ENCODE results near the gene C1QL2.

DNA sequence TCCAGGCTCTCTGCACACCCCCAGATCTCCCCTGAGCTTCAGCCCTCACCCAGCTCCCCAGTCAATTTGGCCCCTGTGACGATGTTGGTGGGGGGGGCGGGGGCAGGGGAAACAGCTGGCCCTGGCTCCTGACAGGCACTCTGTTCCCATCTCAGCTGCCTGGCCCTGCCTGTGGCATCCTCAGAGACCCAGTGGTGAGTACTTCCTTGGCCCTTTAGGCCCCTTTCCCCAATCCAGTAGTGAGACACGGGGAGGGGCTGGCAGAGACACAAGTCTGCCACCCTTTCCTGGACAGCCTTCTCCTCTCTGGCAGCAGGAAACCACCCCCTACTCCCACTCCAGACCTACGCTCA lies 19.3 kb upstream of the C1QL2 start:
- TF ChIP-seq PAX5 (IDR thresholded peaks at IDR 0.05; ENCODE audit: insufficient read depth, low read length, severe bottlenecking) (no peak), POLR2A (IDR thresholded peaks at IDR 0.05; ENCODE audit: low read depth, low read length) (no peak), POLR2AphosphoS5 (IDR thresholded peaks at IDR 0.05; ENCODE audit: low read depth, low read length) (no peak)

Measured in GM12891 (cell line).